Kidney capillary endothelial cell (primary cell): ENCODE data around the gene KTN1.
A peak's percentile ranks its signal among the peaks of the same experiment; 100 is the strongest.

ENCODE experiments used
- DNase-seq: peaks from one replicate; pipeline ENCODE4 v3.0.0-alpha.2; 2018; ENCODE audit warnings: low spot score

Gene KTN1, protein sequence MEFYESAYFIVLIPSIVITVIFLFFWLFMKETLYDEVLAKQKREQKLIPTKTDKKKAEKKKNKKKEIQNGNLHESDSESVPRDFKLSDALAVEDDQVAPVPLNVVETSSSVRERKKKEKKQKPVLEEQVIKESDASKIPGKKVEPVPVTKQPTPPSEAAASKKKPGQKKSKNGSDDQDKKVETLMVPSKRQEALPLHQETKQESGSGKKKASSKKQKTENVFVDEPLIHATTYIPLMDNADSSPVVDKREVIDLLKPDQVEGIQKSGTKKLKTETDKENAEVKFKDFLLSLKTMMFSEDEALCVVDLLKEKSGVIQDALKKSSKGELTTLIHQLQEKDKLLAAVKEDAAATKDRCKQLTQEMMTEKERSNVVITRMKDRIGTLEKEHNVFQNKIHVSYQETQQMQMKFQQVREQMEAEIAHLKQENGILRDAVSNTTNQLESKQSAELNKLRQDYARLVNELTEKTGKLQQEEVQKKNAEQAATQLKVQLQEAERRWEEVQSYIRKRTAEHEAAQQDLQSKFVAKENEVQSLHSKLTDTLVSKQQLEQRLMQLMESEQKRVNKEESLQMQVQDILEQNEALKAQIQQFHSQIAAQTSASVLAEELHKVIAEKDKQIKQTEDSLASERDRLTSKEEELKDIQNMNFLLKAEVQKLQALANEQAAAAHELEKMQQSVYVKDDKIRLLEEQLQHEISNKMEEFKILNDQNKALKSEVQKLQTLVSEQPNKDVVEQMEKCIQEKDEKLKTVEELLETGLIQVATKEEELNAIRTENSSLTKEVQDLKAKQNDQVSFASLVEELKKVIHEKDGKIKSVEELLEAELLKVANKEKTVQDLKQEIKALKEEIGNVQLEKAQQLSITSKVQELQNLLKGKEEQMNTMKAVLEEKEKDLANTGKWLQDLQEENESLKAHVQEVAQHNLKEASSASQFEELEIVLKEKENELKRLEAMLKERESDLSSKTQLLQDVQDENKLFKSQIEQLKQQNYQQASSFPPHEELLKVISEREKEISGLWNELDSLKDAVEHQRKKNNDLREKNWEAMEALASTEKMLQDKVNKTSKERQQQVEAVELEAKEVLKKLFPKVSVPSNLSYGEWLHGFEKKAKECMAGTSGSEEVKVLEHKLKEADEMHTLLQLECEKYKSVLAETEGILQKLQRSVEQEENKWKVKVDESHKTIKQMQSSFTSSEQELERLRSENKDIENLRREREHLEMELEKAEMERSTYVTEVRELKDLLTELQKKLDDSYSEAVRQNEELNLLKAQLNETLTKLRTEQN (N-terminal part only)

DNA sequence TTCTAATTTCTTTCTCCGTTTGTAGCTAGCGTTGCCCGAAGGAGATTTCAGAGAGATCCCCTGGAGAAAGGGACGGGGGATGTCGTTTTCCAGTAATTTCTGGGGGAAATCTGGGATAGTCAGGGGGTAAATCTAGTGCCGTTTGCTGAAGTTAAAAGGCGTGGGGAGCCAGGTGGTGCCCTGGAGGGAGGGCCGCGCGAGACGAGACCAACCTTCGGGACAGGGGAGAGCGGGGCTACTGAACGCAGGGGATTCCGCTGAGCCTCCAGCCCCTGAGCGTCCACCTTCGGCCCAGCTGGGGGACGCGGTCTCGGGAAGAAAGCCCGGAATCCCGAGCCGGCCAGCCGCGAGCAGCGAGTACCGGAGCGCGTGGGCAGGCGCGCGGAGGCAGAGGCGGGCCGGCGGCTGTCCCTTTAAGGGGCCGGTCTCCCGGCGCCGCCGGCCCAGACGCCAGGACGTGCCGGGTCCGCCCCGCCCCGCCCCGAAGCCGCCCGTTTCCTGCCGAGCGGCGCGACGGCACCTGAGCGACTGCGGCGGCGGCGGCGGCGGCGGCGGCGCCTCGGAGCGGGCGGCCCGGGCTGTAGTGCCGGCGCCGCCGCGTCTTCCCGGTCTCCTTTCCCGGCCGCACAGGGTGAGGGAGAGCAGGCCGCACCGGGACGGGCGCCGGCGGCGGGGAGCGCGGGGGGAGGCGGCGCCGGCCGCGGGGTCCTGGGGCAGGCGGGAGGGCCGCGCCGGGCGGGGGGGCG is at the start of gene KTN1:
Gene KTN1, plus strand, starts transcription at position 484 of the 746 bp plus-strand sequence. CDS start 31,842 bp downstream, outside the sequence.
- DNase-seq, result peak; percentile 80

DNA sequence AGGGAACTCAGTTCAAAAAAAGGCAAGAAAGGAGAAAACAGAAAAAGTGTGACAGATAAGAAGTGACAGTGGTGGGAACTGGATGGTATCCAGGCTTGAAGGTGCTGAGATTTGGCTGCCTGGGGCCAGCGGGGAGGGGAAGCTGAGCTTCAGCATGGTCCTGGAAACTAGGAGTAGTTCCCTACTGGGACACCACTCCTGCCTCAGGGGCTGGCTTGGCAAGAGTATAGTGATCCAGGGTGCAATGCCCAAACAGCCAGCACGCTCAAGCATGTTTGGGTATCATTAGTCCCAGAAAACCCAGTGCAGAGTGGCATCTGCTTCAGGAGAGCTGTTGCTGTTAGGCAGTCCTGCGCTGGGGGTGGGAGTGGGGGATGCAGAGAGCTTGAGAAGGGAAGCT is 49.5 kb upstream of the KTN1 start:
- DNase-seq, result no peak

DNA sequence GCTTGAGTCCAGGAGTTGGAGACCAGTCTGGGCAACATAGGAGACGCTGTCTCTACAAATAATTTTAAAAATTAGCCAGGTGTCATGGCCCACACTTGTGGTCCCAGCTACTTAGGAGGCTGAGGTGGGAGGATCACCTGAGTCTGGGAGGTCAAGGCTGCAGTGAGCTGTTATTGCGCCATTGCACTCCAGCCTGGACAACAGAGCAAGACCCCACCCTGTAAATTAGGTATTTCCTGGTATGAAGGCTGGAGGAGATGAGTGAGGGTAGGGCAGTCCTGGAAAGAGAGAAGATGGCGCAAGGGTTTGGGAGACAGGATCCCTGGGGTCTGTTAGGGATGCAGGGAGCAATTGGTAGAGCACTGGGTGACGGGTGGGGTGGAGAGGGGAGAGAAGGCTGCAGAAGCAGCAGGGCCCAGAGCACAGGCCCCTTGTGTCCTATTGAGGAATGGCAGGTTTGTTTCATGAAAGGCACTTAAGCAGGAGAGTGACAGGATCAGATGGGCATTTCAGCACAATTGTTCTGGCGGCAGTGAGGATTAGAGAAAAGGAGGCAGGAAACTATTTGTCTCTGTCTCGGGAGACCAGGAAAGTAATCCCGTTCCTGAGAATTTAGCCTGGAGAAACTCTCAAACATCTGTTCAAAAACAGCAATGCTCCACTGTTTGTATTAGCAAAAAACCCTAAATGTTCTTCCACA is 47.2 kb upstream of the KTN1 start:
- DNase-seq, result no peak

DNA sequence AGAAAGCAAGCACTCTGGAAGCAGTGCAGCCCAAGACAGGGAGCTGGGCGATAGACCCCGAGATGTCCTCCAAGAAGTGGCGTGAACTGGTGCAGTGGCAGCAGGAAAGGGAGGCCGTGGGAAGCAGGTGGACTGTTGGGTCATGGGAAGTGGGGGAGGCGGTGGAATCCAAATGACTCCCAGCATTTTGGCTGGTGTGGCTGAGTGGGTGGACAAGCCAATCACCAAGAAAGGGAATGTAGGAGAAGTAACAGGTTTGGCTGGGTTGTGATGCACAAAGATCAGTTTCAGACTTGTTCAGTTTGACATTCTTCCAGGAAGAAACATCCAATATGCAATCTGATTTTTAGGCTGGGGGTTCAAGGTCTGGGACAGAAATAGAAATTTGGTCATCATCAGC is 46.0 kb upstream of the KTN1 start:
- DNase-seq, result no peak

DNA sequence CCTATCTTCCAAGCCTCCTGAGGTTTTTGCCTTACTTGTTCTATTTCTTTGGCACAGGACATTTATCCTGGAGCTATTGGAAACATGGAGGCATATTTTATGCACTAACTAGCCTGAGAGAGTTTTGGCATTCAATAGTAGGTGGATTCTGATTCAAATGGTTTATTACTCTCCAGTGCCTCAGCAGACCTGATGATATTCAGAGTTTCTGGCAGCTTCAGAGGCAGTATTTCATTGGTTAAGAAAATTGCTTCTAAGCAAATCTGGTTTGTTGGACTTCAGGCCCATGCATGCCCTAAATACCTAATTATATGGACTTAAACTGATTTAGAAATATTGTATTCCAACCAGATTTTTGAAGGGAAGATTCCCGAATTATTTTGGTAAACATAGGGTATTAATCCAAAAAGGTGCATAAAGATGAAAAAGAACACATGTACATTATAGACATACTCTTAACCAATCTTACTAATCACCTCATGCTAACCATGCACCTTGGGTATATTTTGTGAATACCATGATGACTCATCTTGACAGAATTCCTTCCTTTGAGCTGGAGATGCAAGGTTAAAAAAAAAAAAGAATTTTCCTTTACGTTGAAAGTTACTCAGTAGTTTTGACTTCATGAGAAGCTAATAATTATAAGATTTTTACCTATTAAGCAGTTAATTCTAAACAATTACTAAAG is 44.3 kb upstream of the KTN1 start:
- DNase-seq, result peak; percentile 21

DNA sequence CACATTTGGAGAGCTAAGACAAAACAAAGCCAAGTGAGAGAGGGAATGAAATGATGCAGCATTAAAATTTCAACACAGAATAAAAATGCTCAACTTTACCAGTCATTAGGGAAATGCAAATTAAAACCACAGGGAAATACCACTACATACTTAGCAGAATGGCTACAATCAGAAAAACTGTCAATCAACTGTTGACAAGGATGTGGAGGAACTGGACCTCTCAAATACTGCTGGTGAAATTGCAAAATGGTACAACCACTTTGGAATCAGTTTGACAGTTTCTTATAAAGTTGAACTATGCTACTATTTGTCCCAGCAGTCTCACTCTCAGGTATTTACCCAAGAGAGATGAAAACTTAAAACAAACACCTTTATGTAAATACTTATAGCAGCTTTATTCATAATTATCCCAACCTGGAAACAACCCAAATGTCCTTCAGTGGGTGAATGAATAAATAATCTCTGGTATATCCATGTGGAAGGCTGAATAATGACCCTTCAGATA is 43.8 kb upstream of the KTN1 start:
- DNase-seq, result no peak

DNA sequence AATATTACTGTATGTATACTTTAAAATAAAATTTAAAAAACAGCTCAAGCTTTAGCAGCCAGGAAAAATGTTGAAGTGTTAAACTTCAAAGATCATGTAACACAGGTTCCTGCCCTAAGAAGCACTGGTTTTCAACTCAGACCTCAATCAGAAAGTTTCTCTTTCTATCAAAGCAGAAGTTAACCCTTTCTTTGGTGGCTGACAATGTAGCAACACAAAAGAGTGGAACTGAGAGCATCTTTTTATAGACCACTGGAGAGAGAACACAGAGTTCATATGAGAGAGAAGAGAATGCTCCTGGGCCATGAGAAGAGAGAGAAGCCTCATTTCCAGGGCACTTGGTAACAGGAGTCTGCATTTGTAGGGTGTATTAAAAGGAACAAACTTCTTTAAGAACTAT is 42.2 kb upstream of the KTN1 start:
- no peak for DNase-seq

DNA sequence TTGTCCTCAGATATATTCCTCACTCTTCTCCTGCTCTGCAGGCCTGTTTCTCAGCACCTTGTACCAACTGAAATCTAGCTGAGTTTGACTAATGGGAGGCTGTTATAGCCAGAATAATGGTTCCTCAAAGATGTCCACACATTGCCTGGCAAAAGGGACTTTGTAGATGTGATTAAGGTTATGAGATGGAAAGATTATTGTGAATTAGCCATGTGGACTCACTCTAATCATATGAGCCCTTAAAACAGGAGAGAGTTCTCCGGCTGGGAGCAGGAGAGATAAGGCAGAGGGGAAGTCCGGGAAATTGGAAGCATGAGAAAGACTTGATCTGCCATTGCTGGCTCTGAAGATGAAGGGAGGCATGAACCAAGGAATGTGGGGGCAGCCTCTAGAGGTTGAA is 40.0 kb upstream of the KTN1 start:
- DNase-seq, result no peak

DNA sequence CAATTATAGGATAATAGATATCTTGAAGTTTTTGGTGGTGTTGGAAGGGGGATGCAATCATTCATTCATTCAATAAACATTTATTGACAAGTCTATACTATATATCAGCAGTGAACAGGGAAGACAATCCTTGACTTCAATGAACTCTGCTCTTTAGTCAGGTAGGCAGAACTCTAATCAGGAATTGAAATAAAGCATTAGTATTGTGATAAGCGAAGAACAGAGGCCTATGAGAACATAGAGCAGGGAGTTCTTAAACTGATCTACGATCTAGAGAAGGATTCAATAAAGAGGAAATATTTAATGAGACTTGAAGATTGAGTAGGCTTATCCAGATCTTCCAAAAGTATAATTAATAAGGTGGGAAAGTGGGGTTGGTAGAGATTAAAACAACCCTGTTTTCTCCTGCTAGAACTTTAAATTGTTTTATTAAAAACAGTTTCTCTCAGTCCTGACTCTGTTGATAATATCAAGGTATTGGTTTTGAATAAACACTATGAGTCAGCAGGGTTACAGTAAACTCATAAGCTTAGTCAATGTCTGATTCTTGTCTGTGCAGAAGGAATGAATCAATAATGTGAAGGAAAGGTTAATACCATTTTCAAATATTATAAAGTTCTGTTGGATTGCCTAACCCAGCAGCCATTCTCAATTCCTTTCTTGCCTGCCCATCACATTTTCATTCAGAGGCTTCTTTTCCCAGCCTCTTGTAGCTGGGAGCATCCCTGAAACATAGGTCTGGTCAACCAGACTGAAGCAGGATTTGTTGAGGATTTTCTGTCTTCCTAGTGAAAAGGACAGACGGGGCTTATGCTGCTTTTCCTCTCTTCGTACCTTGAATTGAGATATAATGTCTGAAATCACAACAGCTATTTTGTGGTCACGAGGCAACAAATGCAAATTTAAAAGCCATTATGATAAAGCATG is 38.9 kb upstream of the KTN1 start:
- no peak for DNase-seq

DNA sequence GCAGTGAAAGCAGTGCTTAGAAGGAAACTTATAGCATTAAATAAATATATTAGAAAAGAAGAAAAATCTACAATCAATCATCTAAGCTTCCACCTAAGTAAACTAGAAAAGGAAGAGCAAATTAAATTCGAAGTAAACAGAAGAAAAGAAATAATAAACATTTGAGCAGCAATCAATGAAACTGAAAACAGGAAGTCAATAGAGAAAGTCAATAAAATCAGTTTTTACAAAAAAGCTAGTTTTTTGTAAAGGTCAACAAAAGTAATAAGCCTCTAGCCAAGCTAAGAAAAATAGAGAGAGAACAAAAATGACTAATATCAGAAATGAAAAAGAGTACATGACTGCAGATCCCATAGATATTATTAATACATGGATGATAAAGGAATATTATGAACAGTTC is 34.2 kb upstream of the KTN1 start:
- no peak for DNase-seq

DNA sequence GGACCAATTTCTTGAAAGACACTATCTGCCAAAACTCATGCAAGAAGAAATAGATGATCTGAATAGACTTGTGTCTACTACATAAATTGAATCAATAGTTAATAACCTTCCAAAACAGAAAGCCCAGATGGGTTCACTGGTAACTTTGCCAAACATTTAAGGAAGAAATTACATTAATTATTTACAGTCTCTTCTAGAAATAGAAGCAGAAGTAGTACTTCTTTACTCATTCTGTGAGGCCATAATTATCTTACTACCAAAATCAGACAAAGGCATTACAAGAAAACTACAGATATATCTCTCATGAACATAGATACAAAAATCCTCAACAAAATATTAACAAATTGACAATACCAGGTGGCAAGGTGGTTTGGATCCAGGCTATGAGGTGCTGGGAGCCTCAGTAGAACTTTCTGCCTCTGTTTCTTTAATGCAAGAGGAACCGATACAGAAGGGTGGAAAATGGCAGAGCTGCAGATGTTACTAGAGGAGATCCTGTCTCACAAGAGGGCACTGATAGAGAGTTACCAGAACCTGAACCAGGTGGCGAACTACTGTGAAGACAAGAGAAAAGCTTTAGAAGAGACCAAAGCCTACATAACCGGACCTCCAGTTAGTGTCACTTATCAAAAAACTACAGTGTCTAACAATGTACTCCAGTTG is 33.7 kb upstream of the KTN1 start:
- no peak for DNase-seq

DNA sequence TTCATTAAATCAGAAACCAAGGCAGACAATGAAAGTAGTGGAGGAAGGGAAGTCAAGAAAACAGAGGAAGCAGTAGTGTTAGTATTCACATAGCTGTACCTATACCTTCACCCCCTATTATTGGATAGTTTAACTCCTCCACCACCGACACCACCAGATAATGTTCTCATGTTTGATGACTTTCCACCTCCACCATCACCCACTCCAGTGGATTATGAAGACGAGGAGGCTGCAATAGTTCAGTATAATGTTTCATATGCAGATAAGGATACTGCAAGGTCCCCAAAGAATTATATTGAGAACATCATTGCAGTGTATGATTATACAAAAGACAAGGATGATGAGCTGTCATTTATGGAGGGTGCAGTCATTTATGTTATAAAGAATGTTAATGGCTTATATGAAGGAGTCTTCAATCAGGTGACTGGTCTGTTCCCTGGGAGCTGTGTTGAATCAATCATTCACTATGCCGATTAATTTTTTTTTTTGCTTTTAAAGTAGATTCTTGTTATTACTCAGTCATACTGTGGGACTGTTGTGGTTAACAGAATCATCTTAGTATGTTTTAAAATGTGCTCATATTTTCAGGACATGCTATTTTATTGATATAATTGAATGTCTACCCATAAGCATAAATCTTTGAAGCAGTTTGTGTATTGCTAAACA is 32.2 kb upstream of the KTN1 start:
- DNase-seq, result no peak

DNA sequence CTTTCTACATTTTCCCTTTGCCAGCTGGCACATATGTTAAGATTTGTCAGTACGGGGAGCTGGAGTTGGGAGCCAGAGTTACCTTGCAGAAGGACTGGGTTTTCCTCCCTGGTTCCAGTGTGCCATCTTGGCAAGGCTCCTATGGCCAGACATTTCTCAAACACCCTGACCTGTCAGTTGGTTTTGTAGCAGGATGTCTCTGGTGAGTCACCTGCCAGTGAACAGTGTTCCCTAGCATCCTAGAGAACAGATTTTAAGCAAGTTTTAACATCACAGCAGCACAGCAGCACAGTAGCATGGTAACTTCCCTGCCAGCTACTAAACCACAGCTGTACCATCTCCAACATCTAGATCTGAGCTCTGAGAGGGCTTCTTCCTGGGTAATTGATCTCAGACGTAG is 26.2 kb upstream of the KTN1 start:
- no peak for DNase-seq

DNA sequence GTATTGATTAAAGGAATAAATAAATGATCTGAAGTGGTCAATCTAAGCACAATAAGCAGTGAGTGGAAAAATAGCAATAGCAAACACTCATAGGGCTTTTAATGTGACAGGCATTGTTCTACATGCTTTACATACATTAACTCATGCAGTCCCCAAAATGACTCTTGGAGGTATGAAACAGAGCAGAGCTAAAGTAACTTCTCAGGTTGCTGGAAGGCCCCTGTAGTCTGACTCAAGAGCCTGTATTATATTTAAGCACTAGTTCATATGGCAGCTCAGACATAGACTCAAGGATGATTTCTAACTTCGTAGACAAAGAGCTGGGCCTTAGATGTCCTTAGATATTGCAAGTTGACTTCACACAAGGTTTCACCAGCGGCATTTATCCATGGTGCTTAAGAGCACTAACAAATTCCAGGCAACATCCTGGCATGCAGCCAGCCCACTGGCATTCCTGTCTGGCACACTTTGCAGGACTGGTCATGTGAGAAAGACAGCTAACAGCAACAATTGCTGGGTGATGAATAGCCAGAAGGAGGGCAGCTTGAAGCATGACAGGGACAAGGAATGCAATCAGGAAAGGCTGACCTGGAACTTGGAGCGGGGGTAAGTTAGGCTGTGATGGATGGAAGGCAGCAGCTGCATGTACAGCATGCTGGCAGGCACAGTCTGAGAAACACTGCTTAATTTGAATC is 22.9 kb upstream of the KTN1 start:
- peak; percentile 74 for DNase-seq

DNA sequence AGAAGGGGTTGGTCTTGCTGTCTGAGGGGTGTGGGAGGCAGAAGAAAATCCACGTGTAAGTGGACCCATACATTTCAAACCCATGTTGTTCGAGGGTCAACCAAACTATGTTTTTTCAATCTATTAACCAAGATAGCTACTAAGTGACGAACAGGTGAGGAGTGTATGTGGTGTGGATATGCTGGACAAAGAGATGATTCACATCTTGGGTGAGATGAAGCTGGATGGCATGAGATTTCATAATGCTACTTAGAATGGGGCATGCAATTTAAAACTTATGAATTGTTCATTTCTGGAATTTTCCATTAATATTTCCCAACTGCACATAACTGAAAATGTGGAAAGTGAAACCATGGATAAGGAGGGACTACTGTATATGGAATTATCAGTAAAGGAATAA is 17.9 kb upstream of the KTN1 start:
- DNase-seq, result no peak

DNA sequence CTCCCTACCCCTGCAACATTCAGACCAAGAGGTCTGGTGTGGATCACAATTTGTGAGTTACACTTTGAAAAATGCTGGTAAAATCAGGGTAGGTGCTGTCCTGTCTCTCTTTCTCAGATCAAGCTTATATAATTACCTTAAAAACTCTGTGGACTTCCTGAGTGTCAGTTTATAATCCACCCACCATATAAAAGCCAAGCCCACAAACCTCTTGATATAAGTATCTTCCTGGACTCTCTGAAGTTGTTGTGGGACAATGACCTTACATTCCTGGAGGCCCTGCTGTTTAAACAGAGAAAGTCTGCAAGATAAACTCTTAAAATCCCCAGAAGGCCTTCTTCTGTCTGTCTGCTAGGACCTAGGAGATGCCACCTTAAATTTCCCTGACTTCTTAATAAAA is 11.4 kb upstream of the KTN1 start:
- DNase-seq, result no peak

DNA sequence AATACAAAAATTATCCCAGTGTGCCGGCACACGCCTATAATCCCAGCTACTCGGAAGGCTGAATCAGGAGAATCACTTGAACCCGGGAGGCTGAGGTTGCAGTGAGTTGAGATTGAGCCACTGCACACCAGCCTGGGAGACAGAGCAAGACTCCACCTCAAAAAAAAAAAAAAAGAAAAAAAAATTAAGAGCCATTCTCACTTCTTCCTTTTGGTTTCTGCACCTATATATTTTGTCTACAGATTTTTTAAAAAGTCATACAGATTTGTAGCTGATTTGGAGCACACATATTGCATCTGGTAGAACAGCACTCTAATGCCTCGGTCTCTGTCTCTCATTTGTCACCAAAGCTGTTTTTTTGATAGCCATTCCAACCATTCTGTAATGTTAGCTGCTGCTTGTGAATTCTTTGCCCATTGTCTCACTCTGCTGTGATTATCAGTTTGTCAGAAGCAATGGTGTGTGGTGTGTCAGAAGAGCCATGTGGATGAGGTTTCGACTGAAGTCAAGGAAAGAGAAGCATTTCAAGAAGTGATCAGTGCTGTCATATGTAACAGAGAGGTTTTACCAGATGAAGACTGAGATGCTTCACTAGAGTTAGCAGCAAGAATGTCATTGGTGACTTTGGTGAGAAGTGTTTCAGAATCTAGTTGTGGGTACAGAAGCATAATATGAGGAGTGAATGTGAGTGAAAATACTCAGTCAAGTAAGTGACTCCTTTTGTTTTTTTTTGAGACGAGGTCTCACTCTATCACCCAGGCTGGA is 8.7 kb upstream of the KTN1 start:
- DNase-seq, result no peak
